NCI-H146 treated with DMSO at 0.1 percent for 48 hours (cell line): ENCODE results near the gene GPR146.
"Not testable (repeated sequence)": the region's sequence is repeated elsewhere in the genome, so short reads cannot be mapped to it uniquely, and the experiment has no call there.

Experiments used
- DNase-seq: peaks from one replicate; lab custom pipeline; 2025; ENCODE audit not compliant: unreplicated experiment; lab: John Stamatoyannopoulos, UW

The GPR146 gene, protein sequence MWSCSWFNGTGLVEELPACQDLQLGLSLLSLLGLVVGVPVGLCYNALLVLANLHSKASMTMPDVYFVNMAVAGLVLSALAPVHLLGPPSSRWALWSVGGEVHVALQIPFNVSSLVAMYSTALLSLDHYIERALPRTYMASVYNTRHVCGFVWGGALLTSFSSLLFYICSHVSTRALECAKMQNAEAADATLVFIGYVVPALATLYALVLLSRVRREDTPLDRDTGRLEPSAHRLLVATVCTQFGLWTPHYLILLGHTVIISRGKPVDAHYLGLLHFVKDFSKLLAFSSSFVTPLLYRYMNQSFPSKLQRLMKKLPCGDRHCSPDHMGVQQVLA

DNA sequence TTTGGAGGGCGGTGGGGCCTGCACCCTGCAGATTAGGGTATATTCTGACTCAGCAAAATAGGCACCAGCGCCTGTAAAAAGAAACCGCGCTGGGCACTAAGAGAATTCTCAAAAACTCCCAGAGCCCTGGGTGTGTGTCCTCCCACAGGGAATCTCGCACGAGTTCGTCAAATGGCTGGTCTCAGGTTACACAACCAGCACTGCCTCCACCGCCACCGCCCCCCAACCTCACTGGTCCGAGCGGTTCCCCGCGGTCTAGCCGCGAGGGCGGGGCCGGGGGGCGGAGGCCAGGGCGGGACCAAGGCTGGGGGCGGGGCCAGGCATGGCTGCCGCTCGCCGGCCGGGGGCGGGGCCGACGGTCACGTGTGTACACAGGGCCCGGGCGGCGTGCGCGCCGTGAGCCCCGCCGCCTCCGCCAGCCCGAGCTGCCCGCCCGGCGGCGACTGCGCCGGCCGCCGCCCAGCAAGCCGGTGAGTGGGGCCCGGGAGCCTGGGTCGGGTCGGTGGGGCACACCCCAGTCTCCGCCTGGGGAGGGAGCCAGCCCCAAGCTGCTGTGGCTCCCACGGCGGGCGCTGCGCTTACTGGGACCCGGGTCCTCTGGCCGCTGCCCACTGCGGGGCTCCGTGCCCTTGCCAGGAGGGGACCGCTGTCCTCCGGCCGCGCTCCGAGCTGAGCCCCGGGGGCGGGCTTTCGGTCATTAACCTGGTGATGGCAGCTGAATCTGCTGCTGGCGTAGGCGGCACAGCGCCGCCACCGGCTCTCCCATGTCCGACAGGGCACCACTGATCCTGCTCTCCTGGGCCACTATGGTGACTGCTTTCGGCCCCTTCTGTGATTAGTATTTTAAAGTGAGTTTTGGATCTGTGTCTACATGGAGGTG is at the start of gene GPR146:
Gene GPR146, plus strand, starts transcription at position 358 of the 880 bp plus-strand sequence. CDS start 12,970 bp downstream, outside the sequence.
- peak; percentile 76 for DNase-seq

DNA sequence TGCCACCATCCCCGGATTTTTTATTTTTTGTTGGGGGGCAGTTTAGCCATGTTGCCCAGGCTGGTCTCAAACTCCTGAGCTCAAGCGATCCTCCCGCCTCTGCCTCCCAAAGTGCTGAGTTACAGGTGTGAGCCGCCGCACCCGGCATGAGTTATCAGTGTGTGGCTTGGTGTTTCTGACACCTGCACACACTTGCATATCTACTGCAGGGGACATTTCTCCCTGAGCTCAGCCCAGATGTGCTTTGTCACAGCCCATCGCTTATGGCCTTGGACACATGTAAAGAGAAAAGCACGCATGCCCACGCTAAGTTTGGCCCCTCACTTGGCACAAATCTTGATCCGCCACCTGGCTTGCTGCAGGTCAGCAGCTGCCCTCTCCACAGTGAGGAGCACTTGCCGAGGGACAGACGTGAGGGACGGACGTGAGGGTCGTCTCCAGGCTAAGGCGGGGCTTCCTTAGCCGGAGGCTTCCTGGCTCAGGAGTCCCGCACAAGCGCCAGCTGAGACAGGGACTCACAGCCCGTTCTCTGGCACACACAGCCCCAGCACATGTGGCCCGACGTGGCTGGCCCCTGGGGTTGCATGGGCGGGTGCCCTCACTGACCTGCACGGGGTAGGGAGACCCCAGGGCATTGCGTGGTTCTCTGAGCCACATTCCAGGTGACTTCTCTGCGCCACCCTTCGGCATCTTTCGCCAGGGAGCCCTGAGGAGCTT is 49.6 kb upstream of the GPR146 start:
- no peak for DNase-seq

- DNase-seq: no peak
These were observed 48.8 kb upstream of the GPR146 start for GRCh38 chr7:995571-995970.

DNA sequence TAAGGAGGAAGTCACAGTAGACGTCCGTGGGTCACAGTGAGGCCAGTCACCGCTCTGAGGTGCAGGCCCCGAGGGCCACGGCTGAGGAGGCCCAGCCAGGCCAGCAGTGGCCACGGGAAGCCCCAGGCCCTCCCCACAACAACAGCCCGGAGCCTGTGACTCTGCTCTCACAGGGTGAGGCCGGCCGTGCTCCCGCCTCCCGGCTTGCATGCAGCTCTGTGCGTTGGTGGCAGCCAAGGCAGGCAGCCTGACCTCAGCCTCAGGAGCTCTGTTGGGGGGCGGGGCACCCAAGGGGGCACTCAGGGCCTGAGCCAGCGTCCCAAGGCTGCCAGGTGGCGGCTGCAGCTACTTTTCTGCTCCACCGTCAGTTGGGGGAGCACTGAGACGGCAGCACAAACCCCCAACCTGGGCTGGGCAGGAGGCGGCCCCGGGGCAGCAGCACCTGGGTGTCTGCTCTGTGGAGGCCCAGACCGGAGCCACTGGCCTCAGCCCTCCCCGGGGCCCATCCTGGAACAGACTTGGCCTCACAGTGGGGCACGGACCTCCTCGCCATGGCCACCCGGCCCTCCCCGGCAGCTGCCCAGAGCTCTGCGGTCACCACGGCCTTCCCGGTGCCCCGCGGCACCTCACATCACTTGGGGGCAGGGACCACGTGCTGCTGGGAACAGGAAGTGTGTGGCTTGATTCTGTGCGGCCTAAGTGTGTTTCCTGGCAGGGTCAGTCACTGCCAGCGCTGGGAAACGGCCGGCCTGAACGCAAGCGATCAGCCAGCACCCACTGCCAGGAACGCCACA is 48.1 kb upstream of the GPR146 start:
- DNase-seq: no peak

- no peak for DNase-seq
These were observed 46.6 kb upstream of the GPR146 start for GRCh38 chr7:997404-998395.

DNA sequence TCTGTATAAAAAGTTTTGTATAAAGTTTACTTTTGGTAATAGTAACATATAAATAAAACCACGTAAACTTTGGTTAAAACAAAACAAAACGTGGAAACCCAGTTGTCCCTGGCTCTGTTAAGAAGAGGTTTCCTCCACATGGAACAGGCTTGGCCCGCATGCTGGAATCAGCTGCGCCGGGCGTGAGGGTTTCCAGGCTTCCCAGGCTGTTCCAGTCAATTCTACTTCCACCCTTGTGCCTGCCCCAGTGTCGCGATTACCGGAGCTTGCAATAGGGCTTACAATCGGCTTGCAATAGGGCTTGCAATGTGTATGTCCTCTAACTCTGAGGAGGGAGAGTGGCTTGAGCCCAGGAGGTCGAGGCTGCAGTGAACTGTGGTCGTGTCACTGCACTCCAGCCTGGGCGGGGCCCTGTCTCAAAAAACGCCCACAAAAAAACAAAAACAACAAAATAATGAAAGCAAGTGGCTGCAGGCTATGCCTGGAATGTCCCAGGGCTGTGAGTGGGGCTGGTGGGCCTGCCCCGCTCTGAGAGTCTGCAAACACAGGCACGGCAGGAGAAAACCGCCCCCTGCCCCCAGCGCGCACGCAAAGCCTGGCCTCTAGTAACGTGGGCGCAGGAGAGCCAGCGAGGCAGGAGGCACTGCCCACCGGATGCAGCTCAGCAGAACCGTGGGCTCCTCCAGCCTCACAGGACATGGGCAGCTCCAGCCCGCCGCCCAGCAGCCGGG is 45.0 kb upstream of the GPR146 start:
- no peak for DNase-seq

- DNase-seq: no peak
These were observed 44.1 kb upstream of the GPR146 start for GRCh38 chr7:999941-1000935.

- not testable (repeated sequence) for DNase-seq
These were observed 43.1 kb upstream of the GPR146 start for GRCh38 chr7:1001069-1001770.

GRCh38 chr7:1002026-1002425 is 42.3 kb upstream of the GPR146 start:
- DNase-seq: not testable (repeated sequence)

DNA sequence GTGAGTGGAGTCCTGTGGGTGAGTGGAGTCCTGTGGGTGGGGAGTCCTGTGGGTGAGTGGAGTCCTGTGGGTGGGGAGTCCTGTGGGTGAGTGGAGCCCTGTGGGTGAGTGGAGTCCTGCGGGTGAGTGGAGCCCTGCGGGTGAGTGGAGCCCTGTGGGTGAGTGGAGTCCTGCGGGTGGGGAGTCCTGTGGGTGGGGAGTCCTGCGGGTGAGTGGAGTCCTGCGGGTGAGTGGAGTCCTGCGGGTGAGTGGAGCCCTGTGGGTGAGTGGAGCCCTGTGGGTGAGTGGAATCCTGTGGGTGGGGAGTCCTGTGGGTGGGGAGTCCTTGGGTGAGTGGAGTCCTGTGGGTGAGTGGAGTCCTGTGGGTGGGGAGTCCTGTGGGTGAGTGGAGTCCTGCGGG is 41.9 kb upstream of the GPR146 start:
- not testable (repeated sequence) for DNase-seq

- DNase-seq: no peak
These were observed 40.1 kb upstream of the GPR146 start for GRCh38 chr7:1004018-1004852.

DNA sequence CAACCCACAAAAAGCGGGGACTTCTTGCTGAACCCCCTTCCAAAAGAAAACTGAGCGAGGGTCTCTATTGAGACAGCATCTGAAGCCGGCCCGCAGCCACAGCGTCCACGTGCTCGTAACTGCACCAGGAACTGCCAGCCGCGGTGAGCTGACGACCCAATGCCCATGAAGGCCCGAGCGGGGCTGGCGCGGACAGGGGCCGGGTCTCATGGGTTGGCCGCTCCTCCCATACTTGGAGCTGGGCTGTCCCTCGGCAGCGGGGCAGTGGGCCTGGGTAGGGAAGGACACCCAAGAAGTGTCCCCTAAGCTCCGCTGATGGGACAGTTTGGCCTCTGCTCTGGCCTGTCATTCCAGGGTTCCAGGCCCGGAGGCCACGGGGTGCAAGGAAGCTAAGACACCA is 39.0 kb upstream of the GPR146 start:
- no peak for DNase-seq

DNA sequence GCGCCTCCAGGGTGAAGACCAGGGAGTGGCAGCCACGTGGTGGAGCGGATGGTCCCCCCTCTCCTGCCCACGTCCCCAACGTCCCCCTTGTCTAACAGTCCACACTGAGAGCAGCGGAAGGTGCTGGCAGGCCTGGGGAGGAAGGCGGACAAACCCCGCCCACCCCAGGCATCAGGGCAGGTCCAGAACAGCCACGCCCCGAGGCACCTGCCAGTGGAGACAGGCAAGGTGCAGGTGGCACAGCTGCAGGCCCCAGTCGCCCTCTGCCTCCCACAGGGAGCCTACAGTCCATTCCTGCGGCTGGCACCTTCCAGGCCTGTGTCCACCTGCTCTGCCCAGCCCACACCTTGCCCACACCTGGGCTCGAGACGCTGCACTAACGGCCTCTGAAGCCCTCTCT is 36.4 kb upstream of the GPR146 start:
- DNase-seq: no peak

GRCh38 chr7:1008733-1009363 is 35.5 kb upstream of the GPR146 start:
- DNase-seq: no peak

GRCh38 chr7:1009747-1010146 is 34.6 kb upstream of the GPR146 start:
- no peak for DNase-seq

DNA sequence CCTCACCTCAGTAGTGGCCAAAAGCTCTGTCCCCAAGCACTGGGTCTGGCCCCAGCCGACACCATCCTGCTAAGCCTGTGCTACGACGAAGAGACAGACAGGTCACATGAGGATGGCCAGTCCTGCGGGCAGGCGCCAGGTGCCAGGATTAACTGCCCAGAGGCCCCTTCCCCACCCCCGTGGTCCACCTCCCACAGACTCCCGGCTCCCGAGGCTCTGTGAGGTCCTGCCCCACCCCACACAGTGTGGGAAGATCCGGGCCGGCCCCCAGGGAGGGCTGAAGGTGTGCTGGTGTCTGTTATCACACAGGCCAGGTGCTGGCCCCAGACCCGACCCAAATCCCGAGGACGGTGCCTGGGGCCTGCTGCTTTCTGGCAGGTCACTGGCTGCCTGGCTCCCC is 34.1 kb upstream of the GPR146 start:
- no peak for DNase-seq
